GM12878 (cell line): ENCODE data around the gene DDX49. TPM values are rescaled to one million over a fixed set of nuclear protein-coding genes. Genes with fewer than 3 reads are reported as not detected.

ENCODE experiments used
- ATAC-seq: fragments of 200-7000 bp; cut with Tn5 transposase; 3 replicates; pipeline ENCODE4 v1.9.1; 2020; ENCODE audit warnings: mild to moderate bottlenecking, moderate library complexity
- BruUV-seq: library from RNA; stranded (reverse); fragments of 400-500 nt; replicated peaks from 2 replicates; lab custom pipeline; 2021; lab: Mats Ljungman, UMichigan
- CTCF ChIA-PET: fragments of 300-600 bp; sonication (Branson Sonifier 250); formaldehyde crosslinking; extraction: SDS; loops from one replicate; lab custom pipeline; 2021; ENCODE audit warnings: inconsistent platforms; lab: Yijun Ruan, JAX
- POLR2A ChIA-PET: fragments of 350-600 bp; formaldehyde crosslinking; extraction: SDS; loops from one replicate; lab custom pipeline; 2021; ENCODE audit warnings: inconsistent platforms; lab: Charles Lee
- RAD21 ChIA-PET: fragments of 300-600 bp; sonication (Branson Sonifier 250); formaldehyde crosslinking; loops from one replicate; lab custom pipeline; 2023; ENCODE audit warnings: antibody characterized with exemption; ENCODE audit not compliant: unreplicated experiment; lab: Charles Lee
- SMC1A ChIA-PET: fragments of 300-600 bp; sonication (Branson Sonifier 250); formaldehyde crosslinking; loops from one replicate; lab custom pipeline; 2023; ENCODE audit not compliant: unreplicated experiment, uncharacterized antibody; lab: Charles Lee
- DNase-seq: peaks from one replicate; pipeline ENCODE4 v3.0.0-alpha.2; 2011; ENCODE audit warnings: low read depth, low spot score
- FAIRE-seq: peaks from 3 replicates; lab custom pipeline; 2011; peaks lifted over from hg19 to GRCh38; lab: Jason Lieb, UNC
- H2AFZ ChIP-seq: 2 replicates; pipeline ENCODE4 v1.6.0; 2011; ENCODE audit warnings: low read depth, low read length, control low read depth; ENCODE audit not compliant: control insufficient read depth
- H3K27ac ChIP-seq: 2 replicates; pipeline ENCODE4 v1.5.1; 2011; ENCODE audit warnings: control low read depth; ENCODE audit not compliant: control insufficient read depth, insufficient read depth
- H3K27me3 ChIP-seq, 2 experiments: replicated peaks in 1 of 2; 2 replicates each; pipeline versions ENCODE4 v1.6.0 to v1.6.1; 2011; ENCODE audit warnings: low read length in 1 of 2; ENCODE audit not compliant: control insufficient read depth in 2 of 2, insufficient read depth in 2 of 2
- H3K36me3 ChIP-seq, 2 experiments: 2 replicates each; pipeline ENCODE4 v1.5.1; 2011; ENCODE audit warnings: low read length in 1 of 2; ENCODE audit not compliant: control insufficient read depth in 2 of 2, insufficient read depth in 2 of 2
- H3K4me1 ChIP-seq: 2 replicates; pipeline ENCODE4 v1.6.1; 2011; ENCODE audit warnings: mild to moderate bottlenecking, low read length, moderate library complexity, mixed read lengths; ENCODE audit not compliant: control insufficient read depth, insufficient read depth
- H3K4me2 ChIP-seq: 2 replicates; pipeline ENCODE4 v1.6.0; 2011; ENCODE audit warnings: control low read depth; ENCODE audit not compliant: control insufficient read depth, insufficient read depth
- H3K4me3 ChIP-seq: fragments of 200-600 bp; sonication (generic); 2 replicates; pipeline ENCODE4 v1.5.1; 2016
- H3K79me2 ChIP-seq: 2 replicates; pipeline ENCODE4 v1.6.0; 2011; ENCODE audit warnings: low read length; ENCODE audit not compliant: control insufficient read depth, insufficient read depth
- H3K9ac ChIP-seq: 2 replicates; pipeline ENCODE4 v1.8.0; 2011; ENCODE audit warnings: low read length, control low read depth, mixed read lengths; ENCODE audit not compliant: control insufficient read depth, insufficient read depth
- H3K9me3 ChIP-seq: replicated peaks from 3 replicates; pipeline ENCODE4 v1.5.1; 2011; ENCODE audit warnings: mild to moderate bottlenecking, low read length; ENCODE audit not compliant: control insufficient read depth, insufficient read depth
- H4K20me1 ChIP-seq: 2 replicates; pipeline ENCODE4 v1.6.0; 2011; ENCODE audit not compliant: control insufficient read depth, insufficient read depth
- EP300 ChIP-seq, 2 experiments: fragments of 150-350 bp in 1 of 2; IDR thresholded peaks; 2 replicates each; pipeline ENCODE4 v1.6.1; 2011 to 2012; ENCODE audit warnings: low read depth in 2 of 2, low read length in 2 of 2, borderline replicate concordance in 1 of 2, improper control_type of control experiment in 1 of 2, inconsistent platforms in 1 of 2; ENCODE audit not compliant: control insufficient read depth in 1 of 2
- HDAC2 ChIP-seq: fragments of 200-600 bp; sonication (generic); IDR thresholded peaks from 2 replicates; pipeline ENCODE4 v1.6.1; 2017
- IKZF1 ChIP-seq: fragments of 450-650 bp; conservative IDR thresholded peaks from 2 replicates; pipeline ENCODE4 v1.6.1; 2017; ENCODE audit warnings: antibody characterized with exemption, mild to moderate bottlenecking
- LARP7 ChIP-seq: fragments of 450-650 bp; IDR thresholded peaks from 2 replicates; pipeline ENCODE4 v1.6.1; 2017; ENCODE audit warnings: mild to moderate bottlenecking
- MAX ChIP-seq: IDR thresholded peaks from 2 replicates; pipeline ENCODE4 v1.6.1; 2012; ENCODE audit warnings: low read depth, low read length, improper control_type of control experiment
- MTA3 ChIP-seq: IDR thresholded peaks from 2 replicates; pipeline ENCODE4 v1.6.1; 2012; ENCODE audit warnings: low read length, inconsistent platforms, borderline replicate concordance
- NBN ChIP-seq: fragments of 450-650 bp; IDR thresholded peaks from 2 replicates; pipeline ENCODE4 v1.6.1; 2016
- NFYA ChIP-seq: IDR thresholded peaks from 2 replicates; pipeline ENCODE4 v1.6.1; 2011; ENCODE audit warnings: low read depth, mild to moderate bottlenecking, low read length, improper control_type of control experiment, borderline replicate concordance
- NRF1 ChIP-seq: conservative IDR thresholded peaks from 2 replicates; pipeline ENCODE4 v1.6.1; 2011; ENCODE audit warnings: mild to moderate bottlenecking, low read depth, low read length, improper control_type of control experiment
- PBX3 ChIP-seq: IDR thresholded peaks from 2 replicates; pipeline ENCODE4 v1.6.1; 2011; ENCODE audit warnings: mild to moderate bottlenecking, low read depth, low read length, moderate library complexity; ENCODE audit not compliant: insufficient replicate concordance
- RELA ChIP-seq: fragments of 450-650 bp; IDR thresholded peaks from 2 replicates; pipeline ENCODE4 v1.8.0; 2014; ENCODE audit warnings: borderline replicate concordance; ENCODE audit not compliant: partially characterized antibody
- TCF3 ChIP-seq: IDR thresholded peaks from 2 replicates; pipeline ENCODE4 v1.6.1; 2012; ENCODE audit warnings: low read depth, mild to moderate bottlenecking, low read length, borderline replicate concordance; ENCODE audit not compliant: insufficient read depth
- WGBS: methylation state at CpG from one replicate; pipeline ENCODE4 v1.1.6; 2016; ENCODE audit warnings: low lambda C conversion rate; ENCODE audit not compliant: insufficient replicate concordance, insufficient coverage; ENCODE audit errors: missing lambda C conversion rate; 5-methylcytosine and 5-hydroxymethylcytosine counted together
- in situ Hi-C: fragments of 300-500 bp; cut with MboI; formaldehyde crosslinking; loops from 9 replicates; pipeline ENCODE4 v1.14.3; 2018; ENCODE audit warnings: mixed read lengths
- intact Hi-C: fragments of 100-400 bp; cut with micrococcal nuclease; formaldehyde crosslinking; loops from one replicate; pipeline ENCODE4 v1.14.2; 2022; ENCODE audit not compliant: unreplicated experiment
- polyA plus RNA-seq, 11 experiments: library from polyadenylated mRNA; depleted of rRNA in 4 of 11; unstranded in 6 of 11; stranded (reverse) in 5 of 11; fragments of >200 nt; fragmentation: Nextera tagmentation in 4 of 11; fragmentation: Illumina TruSeq in 1 of 11; extraction: Ambion mirVana in 4 of 11; extraction: Trizol in 1 of 11; gene quantifications; 1 replicate in 1 of 11; 2 replicates in 10 of 11; pipeline versions ENCODE4 v1.2.1 to v1.2.3, GENCODE V29; 2011 to 2016; ENCODE audit warnings: inconsistent platforms in 2 of 11, missing spikeins in 2 of 11, low read depth in 1 of 11
- total RNA-seq, 4 experiments: library from RNA; depleted of rRNA in 3 of 4; stranded (reverse); fragments of >200 nt in 3 of 4; fragmentation: Illumina TruSeq in 1 of 4; extraction: Trizol in 1 of 4; gene quantifications; 2 replicates each; pipeline versions ENCODE4 v1.2.1 to v1.2.3, GENCODE V29; 2013 to 2021
- TF ChIP-seq, protein P1 (sequence below): IDR thresholded peaks from 2 replicates; pipeline ENCODE4 v1.6.1; 2012; ENCODE audit warnings: low read length, inconsistent platforms
- TF ChIP-seq, protein P2 (sequence below): IDR thresholded peaks from 2 replicates; pipeline ENCODE4 v1.6.1; 2011; ENCODE audit warnings: low read depth, low read length, improper control_type of control experiment, borderline replicate concordance

DDX49 gene
- total and polyA plus RNA-seq, 10 of the 15 experiments (the other 5 are each of a cell fraction or from before 2014, with no cell fraction given): 0.58 to 102 (median 48.1) TPM

DNA sequence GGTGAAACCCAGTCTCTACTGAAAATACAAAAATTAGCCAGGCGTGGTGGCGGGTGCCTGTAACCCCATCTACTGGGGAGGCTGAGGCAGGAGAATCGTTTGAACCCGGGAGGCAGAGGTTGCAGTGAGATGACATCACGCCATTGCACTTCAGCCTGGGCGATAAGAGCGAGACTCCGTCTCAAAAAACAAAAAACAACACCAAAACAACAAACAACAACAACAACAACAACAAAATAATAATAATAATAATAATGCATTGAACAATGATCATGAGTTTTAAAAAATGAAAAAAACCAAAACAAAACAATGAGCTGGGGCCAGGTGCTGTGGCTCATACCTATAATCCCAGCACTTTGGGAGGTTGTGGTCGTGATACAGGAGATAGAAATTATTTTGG, 44.6 kb downstream of the DDX49 start:
- 35% methylated on average over 9 of the region's 9 CpGs for WGBS
- RAD21 ChIA-PET: no interaction called here
- H3K27me3 ChIP-seq: no peaks in the 10 kb centered on the region
- intact Hi-C loops (no loop called here), in situ Hi-C loops (no loop called here)
- H2AFZ ChIP-seq: no peak overlapping the region
- TF ChIP-seq TCF3 (no peak), IKZF1 (no peak)
- FAIRE-seq: no peak
- BruUV-seq: no TSS peak
- no peak overlapping the region for H3K9ac ChIP-seq
- no peak overlapping the region for H3K27ac ChIP-seq
- CTCF ChIA-PET: no interaction called here
- no peaks in the 10 kb centered on the region for H3K79me2 ChIP-seq
- no peak for DNase-seq
- POLR2A ChIA-PET: no interaction called here
- H3K36me3 ChIP-seq: no peaks in the 10 kb centered on the region
- no peaks in the 10 kb centered on the region for H3K4me1 ChIP-seq
- ATAC-seq: no peak
- H3K4me3 ChIP-seq: no peak overlapping the region
- H4K20me1 ChIP-seq: no peaks in the 10 kb centered on the region
- SMC1A ChIA-PET: no interaction called here
- no peaks in the 10 kb centered on the region; the same call in 2 of the 3 replicates for H3K9me3 ChIP-seq
- H3K4me2 ChIP-seq: no peak overlapping the region

- POLR2A ChIA-PET: interaction anchor here (0.5 kb wide), 1 partner anchor 11 kb away, joined by 3 read pairs; no protein-coding TSS in a partner anchor
- RAD21 ChIA-PET: interaction anchor here (0.7 to 1.1 kb wide), 2 partner anchors 21 to 469 kb away, joined by 3 read pairs; no protein-coding TSS in a partner anchor
- CTCF ChIA-PET: no interaction called here
- H3K27me3 ChIP-seq: no peaks in the 10 kb centered on the region
- H3K79me2 ChIP-seq: no peaks in the 10 kb centered on the region
- H2AFZ ChIP-seq: no peak overlapping the region
- ATAC-seq (no peak), FAIRE-seq (no peak), DNase-seq (no peak)
- H3K9ac ChIP-seq: no peak overlapping the region
- SMC1A ChIA-PET: no interaction called here
- BruUV-seq: no TSS peak
- 74% methylated on average over 4 of the region's 4 CpGs for WGBS
- H3K4me2 ChIP-seq: no peak overlapping the region
- no peak overlapping the region for H3K27ac ChIP-seq
- no peaks in the 10 kb centered on the region for H4K20me1 ChIP-seq
- no peak overlapping the region for H3K4me3 ChIP-seq
- no peaks in the 10 kb centered on the region for H3K4me1 ChIP-seq
- intact Hi-C loops (no loop called here), in situ Hi-C loops (no loop called here)
- no peaks in the 10 kb centered on the region for H3K36me3 ChIP-seq
- no peaks in the 10 kb centered on the region; the same call in 2 of the 3 replicates for H3K9me3 ChIP-seq
- TF ChIP-seq EP300 (IDR thresholded peaks at IDR 0.05; ENCODE audit: borderline replicate concordance in 1 of 2, control insufficient read depth in 1 of 2, low read depth in 2 of 2, low read length in 2 of 2) (no peak), MTA3 (no peak), NFYA (no peak), RELA (no peak), MAX (no peak), NBN (no peak), LARP7 (no peak), HDAC2 (no peak), PBX3 (no peak), NRF1 (no peak)
- TF ChIP-seq, protein P1, sequence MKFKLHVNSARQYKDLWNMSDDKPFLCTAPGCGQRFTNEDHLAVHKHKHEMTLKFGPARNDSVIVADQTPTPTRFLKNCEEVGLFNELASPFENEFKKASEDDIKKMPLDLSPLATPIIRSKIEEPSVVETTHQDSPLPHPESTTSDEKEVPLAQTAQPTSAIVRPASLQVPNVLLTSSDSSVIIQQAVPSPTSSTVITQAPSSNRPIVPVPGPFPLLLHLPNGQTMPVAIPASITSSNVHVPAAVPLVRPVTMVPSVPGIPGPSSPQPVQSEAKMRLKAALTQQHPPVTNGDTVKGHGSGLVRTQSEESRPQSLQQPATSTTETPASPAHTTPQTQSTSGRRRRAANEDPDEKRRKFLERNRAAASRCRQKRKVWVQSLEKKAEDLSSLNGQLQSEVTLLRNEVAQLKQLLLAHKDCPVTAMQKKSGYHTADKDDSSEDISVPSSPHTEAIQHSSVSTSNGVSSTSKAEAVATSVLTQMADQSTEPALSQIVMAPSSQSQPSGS: no peak
- TF ChIP-seq, protein P2, sequence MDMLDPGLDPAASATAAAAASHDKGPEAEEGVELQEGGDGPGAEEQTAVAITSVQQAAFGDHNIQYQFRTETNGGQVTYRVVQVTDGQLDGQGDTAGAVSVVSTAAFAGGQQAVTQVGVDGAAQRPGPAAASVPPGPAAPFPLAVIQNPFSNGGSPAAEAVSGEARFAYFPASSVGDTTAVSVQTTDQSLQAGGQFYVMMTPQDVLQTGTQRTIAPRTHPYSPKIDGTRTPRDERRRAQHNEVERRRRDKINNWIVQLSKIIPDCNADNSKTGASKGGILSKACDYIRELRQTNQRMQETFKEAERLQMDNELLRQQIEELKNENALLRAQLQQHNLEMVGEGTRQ: no peak
Measured at GRCh38 chr19:18966307-18966706, 46.8 kb downstream of the DDX49 start.
